ENCODE results near the gene PCBP3. TPM values are rescaled to one million over a fixed set of nuclear protein-coding genes. Genes with fewer than 3 reads are reported as not detected.

PCBP3 gene
- total RNA-seq, 1 donor from 2014 or later, result 32.4 TPM

GRCh38 chr21:45901061-45901690, 257.7 kb downstream of the PCBP3 start:
- no peak for DNase-seq (ENCODE audit: low spot score)

GRCh38 chr21:45902292-45902995, 258.9 kb downstream of the PCBP3 start:
- no peak for DNase-seq (ENCODE audit: low spot score)

GRCh38 chr21:45905196-45905595, 261.7 kb downstream of the PCBP3 start:
- no peak for DNase-seq (ENCODE audit: low spot score)

- no peak for DNase-seq (ENCODE audit: low spot score)
Observed at GRCh38 chr21:45906196-45906805, 262.8 kb downstream of the PCBP3 start.

GRCh38 chr21:45906859-45907258, 263.3 kb downstream of the PCBP3 start:
- no peak for DNase-seq (ENCODE audit: low spot score)

- no peak for DNase-seq (ENCODE audit: low spot score)
Observed at GRCh38 chr21:45908536-45909237, 265.2 kb downstream of the PCBP3 start.

GRCh38 chr21:45909238-45909988, 265.9 kb downstream of the PCBP3 start:
- DNase-seq (ENCODE audit: low spot score), result no peak

- DNase-seq (ENCODE audit: low spot score), result no peak
Observed at GRCh38 chr21:45910155-45910547, 266.6 kb downstream of the PCBP3 start.

- no peak for DNase-seq (ENCODE audit: low spot score)
Observed at GRCh38 chr21:45910548-45911221, 267.2 kb downstream of the PCBP3 start.

GRCh38 chr21:45911806-45912325, 268.3 kb downstream of the PCBP3 start:
- DNase-seq (ENCODE audit: low spot score), result no peak

- DNase-seq (ENCODE audit: low spot score), result no peak
Observed at GRCh38 chr21:45912611-45913417, 269.3 kb downstream of the PCBP3 start.

- DNase-seq (ENCODE audit: low spot score), result no peak
Observed at GRCh38 chr21:45913418-45913765, 269.9 kb downstream of the PCBP3 start.

- DNase-seq (ENCODE audit: low spot score), result no peak
Observed at GRCh38 chr21:45913886-45914285, 270.4 kb downstream of the PCBP3 start.

GRCh38 chr21:45914321-45914845, 270.9 kb downstream of the PCBP3 start:
- no peak for DNase-seq (ENCODE audit: low spot score)

GRCh38 chr21:45916011-45916840, 272.7 kb downstream of the PCBP3 start:
- DNase-seq (ENCODE audit: low spot score), result no peak

GRCh38 chr21:45917241-45917640, 273.7 kb downstream of the PCBP3 start:
- no peak for DNase-seq (ENCODE audit: low spot score)

- no peak for DNase-seq (ENCODE audit: low spot score)
Observed at GRCh38 chr21:45918011-45918410, 274.5 kb downstream of the PCBP3 start.

GRCh38 chr21:45918835-45919447, 275.4 kb downstream of the PCBP3 start:
- DNase-seq (ENCODE audit: low spot score), result no peak

Measured in mesenteric fat pad (tissue), 1 donor.